ENCODE results near the gene LYPD6B. TPM values are rescaled to one million over a fixed set of nuclear protein-coding genes. Genes with fewer than 3 reads are reported as not detected.

LYPD6B gene
- total RNA-seq, 1 experiment from 2014 or later: 0.37 TPM

DNA sequence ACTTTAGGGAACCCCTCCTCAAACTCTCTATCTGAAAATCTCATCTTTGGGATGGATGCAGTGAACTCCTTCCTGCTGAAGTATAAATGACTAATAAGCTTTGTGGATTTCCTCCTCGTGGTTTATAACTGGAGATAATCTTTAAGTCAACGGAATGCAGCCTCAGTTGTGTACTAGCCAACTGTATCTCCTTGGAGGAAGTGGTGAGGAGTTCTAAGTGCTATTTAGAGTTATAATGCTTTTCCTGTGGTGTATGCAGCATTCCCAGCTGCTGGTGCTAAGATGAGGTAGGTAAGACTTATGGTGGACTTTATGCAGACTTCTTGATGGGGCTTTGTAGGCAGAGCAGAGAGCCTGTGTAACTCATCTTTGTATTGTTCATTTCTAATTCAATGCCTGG lies 90.9 kb downstream of the LYPD6B start:
- no TSS peak for BruUV-seq (replicated peaks)
- Mint-ChIP-seq H3K4me1 (ENCODE audit: insufficient read depth, unreplicated experiment) (no peaks in the 10 kb centered on the region), H3K27me3 (ENCODE audit: insufficient read depth, unreplicated experiment) (no peaks in the 10 kb centered on the region), H3K4me3 (ENCODE audit: unreplicated experiment) (no peak overlapping the region), H3K9me3 (ENCODE audit: unreplicated experiment) (no peaks in the 10 kb centered on the region), H3K27ac (ENCODE audit: low read depth, unreplicated experiment) (no peak overlapping the region), H3K36me3 (ENCODE audit: insufficient read depth, unreplicated experiment) (no peaks in the 10 kb centered on the region)
- POLR2A ChIA-PET: no interaction called here
- CTCF ChIA-PET: interaction anchor here (0.6 kb wide), 1 partner anchor 159 kb away, joined by 3 read pairs; no protein-coding TSS in a partner anchor
- TF ChIP-seq, protein P1, sequence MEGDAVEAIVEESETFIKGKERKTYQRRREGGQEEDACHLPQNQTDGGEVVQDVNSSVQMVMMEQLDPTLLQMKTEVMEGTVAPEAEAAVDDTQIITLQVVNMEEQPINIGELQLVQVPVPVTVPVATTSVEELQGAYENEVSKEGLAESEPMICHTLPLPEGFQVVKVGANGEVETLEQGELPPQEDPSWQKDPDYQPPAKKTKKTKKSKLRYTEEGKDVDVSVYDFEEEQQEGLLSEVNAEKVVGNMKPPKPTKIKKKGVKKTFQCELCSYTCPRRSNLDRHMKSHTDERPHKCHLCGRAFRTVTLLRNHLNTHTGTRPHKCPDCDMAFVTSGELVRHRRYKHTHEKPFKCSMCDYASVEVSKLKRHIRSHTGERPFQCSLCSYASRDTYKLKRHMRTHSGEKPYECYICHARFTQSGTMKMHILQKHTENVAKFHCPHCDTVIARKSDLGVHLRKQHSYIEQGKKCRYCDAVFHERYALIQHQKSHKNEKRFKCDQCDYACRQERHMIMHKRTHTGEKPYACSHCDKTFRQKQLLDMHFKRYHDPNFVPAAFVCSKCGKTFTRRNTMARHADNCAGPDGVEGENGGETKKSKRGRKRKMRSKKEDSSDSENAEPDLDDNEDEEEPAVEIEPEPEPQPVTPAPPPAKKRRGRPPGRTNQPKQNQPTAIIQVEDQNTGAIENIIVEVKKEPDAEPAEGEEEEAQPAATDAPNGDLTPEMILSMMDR (IDR thresholded peaks at IDR 0.05; ENCODE audit: unreplicated experiment): no peak
- DNase-seq (ENCODE audit: unreplicated experiment): no peak
- intact Hi-C loops (cut with micrococcal nuclease): no loop called here

GRCh38 chr2:149132339-149132738 lies 93.8 kb downstream of the LYPD6B start:
- Mint-ChIP-seq H3K27me3 (ENCODE audit: insufficient read depth, unreplicated experiment) (no peaks in the 10 kb centered on the region), H3K4me1 (ENCODE audit: insufficient read depth, unreplicated experiment) (no peaks in the 10 kb centered on the region), H3K27ac (ENCODE audit: low read depth, unreplicated experiment) (no peak overlapping the region), H3K9me3 (ENCODE audit: unreplicated experiment) (no peaks in the 10 kb centered on the region), H3K36me3 (ENCODE audit: insufficient read depth, unreplicated experiment) (no peaks in the 10 kb centered on the region), H3K4me3 (ENCODE audit: unreplicated experiment) (no peak overlapping the region)
- BruUV-seq (replicated peaks): no TSS peak
- ChIA-PET CTCF (interaction anchor here (0.5 kb wide), 1 partner anchor 420 kb away, joined by 3 read pairs; no protein-coding TSS in a partner anchor), POLR2A (interaction anchor here (1.0 kb wide), 1 partner anchor 234 kb away, joined by 4 read pairs; no protein-coding TSS in a partner anchor)
- DNase-seq (ENCODE audit: unreplicated experiment): no peak
- TF ChIP-seq, protein P1 (IDR thresholded peaks at IDR 0.05; ENCODE audit: unreplicated experiment): no peak
- intact Hi-C loops (cut with micrococcal nuclease): no loop called here

- DNase-seq (ENCODE audit: unreplicated experiment): no peak
- ChIA-PET CTCF (interaction anchor here (0.5 kb wide), 1 partner anchor 420 kb away, joined by 3 read pairs; no protein-coding TSS in a partner anchor), POLR2A (no interaction called here)
- intact Hi-C loops (cut with micrococcal nuclease): no loop called here
- TF ChIP-seq, protein P1 (IDR thresholded peaks at IDR 0.05; ENCODE audit: unreplicated experiment): no peak
- Mint-ChIP-seq H3K9me3 (ENCODE audit: unreplicated experiment) (no peaks in the 10 kb centered on the region), H3K27ac (ENCODE audit: low read depth, unreplicated experiment) (no peak overlapping the region), H3K27me3 (ENCODE audit: insufficient read depth, unreplicated experiment) (no peaks in the 10 kb centered on the region), H3K4me3 (ENCODE audit: unreplicated experiment) (no peak overlapping the region), H3K36me3 (ENCODE audit: insufficient read depth, unreplicated experiment) (no peaks in the 10 kb centered on the region), H3K4me1 (ENCODE audit: insufficient read depth, unreplicated experiment) (no peaks in the 10 kb centered on the region)
- BruUV-seq (replicated peaks): no TSS peak
Measured at GRCh38 chr2:149132901-149133300, 94.4 kb downstream of the LYPD6B start.

DNA sequence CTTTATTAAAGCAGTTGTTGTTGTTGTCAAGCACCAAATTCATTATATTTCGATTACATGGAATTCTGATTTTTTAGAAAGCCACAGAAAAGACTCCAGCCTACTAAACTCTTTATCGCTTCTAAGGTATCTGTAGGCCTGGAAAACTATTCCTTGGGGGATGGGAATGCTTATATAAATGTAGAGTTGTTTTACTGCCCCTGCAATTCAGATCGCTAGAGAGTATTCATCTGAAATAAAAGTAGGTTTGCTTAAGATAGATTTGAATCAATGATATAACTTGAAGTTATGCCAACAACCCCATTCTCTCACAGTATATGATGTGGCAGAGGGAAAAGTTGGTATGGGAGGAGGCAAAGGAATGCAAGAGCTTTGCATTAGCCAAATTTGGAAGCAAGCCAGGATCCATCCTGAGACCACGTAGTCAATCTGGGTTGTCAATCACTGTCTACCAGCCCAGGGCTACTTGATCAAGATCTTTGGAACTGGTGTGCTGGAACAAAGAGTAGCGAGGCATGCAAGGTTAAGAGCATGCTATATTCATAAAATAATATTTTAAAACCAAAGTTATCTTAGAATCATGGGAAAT lies 95.9 kb downstream of the LYPD6B start:
- DNase-seq (ENCODE audit: unreplicated experiment): no peak
- H3K4me1 Mint-ChIP-seq (ENCODE audit: insufficient read depth, unreplicated experiment): no peaks in the 10 kb centered on the region
- POLR2A ChIA-PET: no interaction called here
- no peak overlapping the region for H3K27ac Mint-ChIP-seq (ENCODE audit: low read depth, unreplicated experiment)
- H3K9me3 Mint-ChIP-seq (ENCODE audit: unreplicated experiment): no peaks in the 10 kb centered on the region
- intact Hi-C loops (cut with micrococcal nuclease): no loop called here
- BruUV-seq (replicated peaks): no TSS peak
- TF ChIP-seq, protein P1 (IDR thresholded peaks at IDR 0.05; ENCODE audit: unreplicated experiment): no peak
- CTCF ChIA-PET: no interaction called here
- no peaks in the 10 kb centered on the region for H3K36me3 Mint-ChIP-seq (ENCODE audit: insufficient read depth, unreplicated experiment)
- H3K27me3 Mint-ChIP-seq (ENCODE audit: insufficient read depth, unreplicated experiment): no peaks in the 10 kb centered on the region
- no peak overlapping the region for H3K4me3 Mint-ChIP-seq (ENCODE audit: unreplicated experiment)

Data from MCF 10A (cell line).